Measurements from ENCODE around the gene LIPG. TPM values are rescaled to one million over a fixed set of nuclear protein-coding genes. Genes with fewer than 3 reads are reported as not detected.
A peak's percentile ranks its signal among the peaks of the same experiment; 100 is the strongest.

The LIPG gene
- total RNA-seq, 1 experiment from 2014 or later, result 6.1 TPM

DNA sequence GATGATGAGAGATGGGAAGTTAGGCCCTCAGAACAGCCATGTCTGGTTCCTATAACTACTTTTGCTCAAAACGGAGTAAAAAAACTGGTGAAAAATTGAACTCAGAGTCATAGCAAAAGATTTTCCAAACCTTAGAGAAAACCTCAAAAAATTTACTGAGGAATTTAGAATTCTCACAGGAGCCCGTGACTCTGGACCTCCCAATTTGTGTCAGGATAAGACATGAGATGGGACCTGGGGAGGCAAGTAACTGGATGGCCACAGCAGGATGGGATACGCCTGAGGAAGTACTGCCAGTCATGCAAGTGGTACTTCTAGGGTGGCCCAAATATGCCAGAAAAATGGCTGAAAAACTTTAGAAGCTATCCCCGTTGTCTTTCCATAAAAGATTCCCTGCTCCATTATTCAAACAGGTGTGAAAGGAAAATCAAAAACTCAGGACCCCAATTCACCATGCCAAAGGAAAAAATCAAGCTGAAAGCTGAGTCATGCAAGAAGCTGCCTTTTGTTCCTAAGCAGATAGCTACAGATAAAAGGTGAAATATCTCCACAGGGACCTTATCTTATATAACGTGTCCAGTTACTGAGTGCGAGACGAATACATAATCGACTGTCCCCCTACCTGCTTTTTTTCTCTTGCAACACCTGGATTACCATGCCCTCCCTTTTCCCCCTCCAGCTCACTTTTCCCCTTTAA is 34.1 kb upstream of the LIPG start:
- TF ChIP-seq, protein P1, sequence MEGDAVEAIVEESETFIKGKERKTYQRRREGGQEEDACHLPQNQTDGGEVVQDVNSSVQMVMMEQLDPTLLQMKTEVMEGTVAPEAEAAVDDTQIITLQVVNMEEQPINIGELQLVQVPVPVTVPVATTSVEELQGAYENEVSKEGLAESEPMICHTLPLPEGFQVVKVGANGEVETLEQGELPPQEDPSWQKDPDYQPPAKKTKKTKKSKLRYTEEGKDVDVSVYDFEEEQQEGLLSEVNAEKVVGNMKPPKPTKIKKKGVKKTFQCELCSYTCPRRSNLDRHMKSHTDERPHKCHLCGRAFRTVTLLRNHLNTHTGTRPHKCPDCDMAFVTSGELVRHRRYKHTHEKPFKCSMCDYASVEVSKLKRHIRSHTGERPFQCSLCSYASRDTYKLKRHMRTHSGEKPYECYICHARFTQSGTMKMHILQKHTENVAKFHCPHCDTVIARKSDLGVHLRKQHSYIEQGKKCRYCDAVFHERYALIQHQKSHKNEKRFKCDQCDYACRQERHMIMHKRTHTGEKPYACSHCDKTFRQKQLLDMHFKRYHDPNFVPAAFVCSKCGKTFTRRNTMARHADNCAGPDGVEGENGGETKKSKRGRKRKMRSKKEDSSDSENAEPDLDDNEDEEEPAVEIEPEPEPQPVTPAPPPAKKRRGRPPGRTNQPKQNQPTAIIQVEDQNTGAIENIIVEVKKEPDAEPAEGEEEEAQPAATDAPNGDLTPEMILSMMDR (conservative IDR thresholded peaks at IDR 0.05), result no peak
- H3K36me3 Mint-ChIP-seq (ENCODE audit: insufficient read depth in 1 of 3, low read depth in 3 of 3), result peaks cover 8 to 13% (median 11%) of the 10 kb centered on the region in 3 experiments; a peak in 6 of 7 replicates
- no peak overlapping the region for H3K14ac ChIP-seq (ENCODE audit: insufficient read depth, low read length)
- H3K56ac ChIP-seq (ENCODE audit: insufficient read length, low read depth, low read length), result no peak overlapping the region
- H3K9me3 Mint-ChIP-seq, result peaks cover 12% of the 10 kb centered on the region in 2 experiments
- H3K4ac ChIP-seq (ENCODE audit: low read depth, low read length), result no peak overlapping the region
- H2BK5ac ChIP-seq (ENCODE audit: insufficient read length, low read length), result no peak overlapping the region
- no peaks in the 10 kb centered on the region for H3K27me3 ChIP-seq (ENCODE audit: insufficient read depth, low read length)
- H4K20me1 ChIP-seq (ENCODE audit: control insufficient read depth, insufficient read depth, insufficient read length), result no peaks in the 10 kb centered on the region
- no peak for DNase-seq
- H2AK5ac ChIP-seq (ENCODE audit: insufficient read length, low read length), result no peak overlapping the region
- H3T11ph ChIP-seq (ENCODE audit: low read length), result no peak overlapping the region
- no peak overlapping the region for H4K91ac ChIP-seq (ENCODE audit: insufficient read length, low read depth, low read length)
- peaks cover 3% of the 10 kb centered on the region; the same call in 1 of the 2 replicates for H3K4me1 ChIP-seq (ENCODE audit: insufficient read depth, low read length)
- H3K18ac ChIP-seq (ENCODE audit: insufficient read length, low read depth, low read length), result no peak overlapping the region
- no CpG with 5 or more reads among the region's 8 CpGs for WGBS (ENCODE audit: extremely low coverage, insufficient read length, low lambda C conversion rate)
- H3K9me3 ChIP-seq (ENCODE audit: control insufficient read depth, low read depth, low read length), result no peaks in the 10 kb centered on the region
- no peak overlapping the region for H2BK15ac ChIP-seq (ENCODE audit: low read depth, low read length)
- no peak overlapping the region for H3K23ac ChIP-seq (ENCODE audit: insufficient read length, low read depth, low read length)
- no peak overlapping the region for H4K8ac ChIP-seq (replicated peaks; ENCODE audit: insufficient read length, low read depth, low read length)
- H3K79me1 ChIP-seq (ENCODE audit: insufficient read depth, low read depth, low read length, poor library complexity, severe bottlenecking), result no peaks in the 10 kb centered on the region
- H2BK12ac ChIP-seq (ENCODE audit: insufficient read length, low read depth, low read length), result no peak overlapping the region
- H2AFZ ChIP-seq (ENCODE audit: low read length), result no peak overlapping the region
- H3K23me2 ChIP-seq (ENCODE audit: insufficient read length, low read depth, low read length, poor library complexity, severe bottlenecking), result no peaks in the 10 kb centered on the region
- H3K27ac ChIP-seq (ENCODE audit: insufficient read length, low read depth, low read length), result no peak overlapping the region
- H3K27ac Mint-ChIP-seq, result peak overlapping the region in 2 of 3 experiments; percentile 20 to 71; a peak in 1 of 7 replicates
- no peak overlapping the region for H3K4me2 ChIP-seq (ENCODE audit: insufficient read depth, insufficient read length, low read length)
- H3K27me3 Mint-ChIP-seq (ENCODE audit: low read depth), result 0 out of 2 replicates have a peak, but pooled peaks cover 2% of the 10 kb centered on the region
- H2BK120ac ChIP-seq (ENCODE audit: low read depth, low read length, poor library complexity, severe bottlenecking), result no peak overlapping the region
- no peak overlapping the region for H3K4me3 Mint-ChIP-seq
- H2BK20ac ChIP-seq (ENCODE audit: low read depth, low read length, poor library complexity, severe bottlenecking), result no peak overlapping the region
- H3K9ac ChIP-seq (ENCODE audit: extremely low read depth, insufficient read length, low read length), result no peak overlapping the region
- H3K4me1 Mint-ChIP-seq, result peaks cover 17 to 25% of the 10 kb centered on the region in 2 experiments
- no peaks in the 10 kb centered on the region for H3K79me2 ChIP-seq (ENCODE audit: insufficient read depth, low read length)
- H4K5ac ChIP-seq (ENCODE audit: insufficient read length, low read depth, low read length), result no peak overlapping the region
